ENCODE data around the gene RCAN1.

GRCh38 chr21:34504595-34504994, 110.3 kb downstream of the RCAN1 start:
- no peak for TF ChIP-seq CTCF (IDR thresholded peaks at IDR 0.05 in 2 of 3, conservative IDR thresholded peaks at IDR 0.05 in 1 of 3; ENCODE audit: borderline replicate concordance in 1 of 3, insufficient read depth in 1 of 3, low read depth in 2 of 3, low read length in 2 of 3)
- TF ChIP-seq MAX (IDR thresholded peaks at IDR 0.05): no peak
- TF ChIP-seq EZH2 (IDR thresholded peaks at IDR 0.05): no peak
- no peak for TF ChIP-seq POLR2A (IDR thresholded peaks at IDR 0.05; ENCODE audit: borderline replicate concordance, extremely low read depth, insufficient read depth, insufficient read length)
- no peak for TF ChIP-seq EZH2phosphoT487 (IDR thresholded peaks at IDR 0.05; ENCODE audit: borderline replicate concordance)
- TF ChIP-seq CEBPB (IDR thresholded peaks at IDR 0.05; ENCODE audit: low read depth): no peak
- TF ChIP-seq YY1 (IDR thresholded peaks at IDR 0.05; ENCODE audit: extremely low read depth, insufficient replicate concordance, low read depth, low read length): no peak
- TF ChIP-seq ATF3 (IDR thresholded peaks at IDR 0.05): no peak
- no peak for TF ChIP-seq POLR2AphosphoS5 (IDR thresholded peaks at IDR 0.05; ENCODE audit: low read depth, low read length)
- TF ChIP-seq CBX3 (IDR thresholded peaks at IDR 0.05; ENCODE audit: low read depth): no peak
- no peak for TF ChIP-seq SIN3A (IDR thresholded peaks at IDR 0.05; ENCODE audit: low read depth)
- TF ChIP-seq EGR1 (IDR thresholded peaks at IDR 0.05; ENCODE audit: low read depth): no peak
